Retinal pigment epithelial cell (primary cell): ENCODE results near the gene DAB2IP.

Experiments
- DNase-seq: peaks from one replicate; pipeline ENCODE4 v3.0.0-alpha.2; 2010; ENCODE audit warnings: low read depth
- H3K4me3 ChIP-seq: 2 replicates; pipeline ENCODE4 v1.5.1; 2011; ENCODE audit warnings: mild to moderate bottlenecking, low read length, control low read depth, moderate library complexity
- CTCF ChIP-seq: conservative IDR thresholded peaks from 2 replicates; pipeline ENCODE4 v1.5.1; 2011; ENCODE audit warnings: low read depth, low read length, control low read depth, inconsistent platforms

DAB2IP gene

GRCh38 chr9:121818841-121819427 is 167.5 kb downstream of the DAB2IP start:
- DNase-seq = no peak
- no peak overlapping the region for H3K4me3 ChIP-seq
- TF ChIP-seq CTCF = no peak

- TF ChIP-seq CTCF = no peak
- no peak for DNase-seq
- H3K4me3 ChIP-seq = no peak overlapping the region
These were observed 168.2 kb downstream of the DAB2IP start for GRCh38 chr9:121819428-121820231.

GRCh38 chr9:121820286-121821005 is 169.0 kb downstream of the DAB2IP start:
- no peak for DNase-seq
- H3K4me3 ChIP-seq = no peak overlapping the region
- no peak for TF ChIP-seq CTCF

- no peak for DNase-seq
- no peak overlapping the region for H3K4me3 ChIP-seq
- TF ChIP-seq CTCF = no peak
These were observed 169.9 kb downstream of the DAB2IP start for GRCh38 chr9:121821326-121821725.

- no peak overlapping the region for H3K4me3 ChIP-seq
- no peak for TF ChIP-seq CTCF
- no peak for DNase-seq
These were observed 171.0 kb downstream of the DAB2IP start for GRCh38 chr9:121822093-121823085.

GRCh38 chr9:121823451-121824169 is 172.2 kb downstream of the DAB2IP start:
- no peak for TF ChIP-seq CTCF
- H3K4me3 ChIP-seq = no peak overlapping the region
- no peak for DNase-seq
